ENCODE results near the gene RAB3A.

Gene RAB3A

GRCh38 chr19:18233224-18233825 is 29.5 kb upstream of the RAB3A start:
- H3K9ac ChIP-seq (ENCODE audit: insufficient read length) = no peak overlapping the region
- no peaks in the 10 kb centered on the region for H3K9me3 ChIP-seq (ENCODE audit: low read depth, low read length)
- TF ChIP-seq EZH2 (IDR thresholded peaks at IDR 0.05) (no peak), POLR2AphosphoS5 (IDR thresholded peaks at IDR 0.05; ENCODE audit: borderline replicate concordance, low read depth, low read length) (no peak), FOXP2 (optimal IDR thresholded peaks at IDR 0.05; ENCODE audit: control extremely low read depth, extremely low read length, insufficient read depth) (no peak)
- no peaks in the 10 kb centered on the region for H3K36me3 ChIP-seq (ENCODE audit: insufficient read depth, low read length)
- DNase-seq (ENCODE audit: low read depth, low spot score) = no peak
- no peak overlapping the region for H3K27ac ChIP-seq
- H3K4me3 ChIP-seq = no peak overlapping the region

- Histone ChIP-seq H3K9me3 (ENCODE audit: low read depth, low read length) (no peaks in the 10 kb centered on the region), H3K36me3 (ENCODE audit: insufficient read depth, low read length) (no peaks in the 10 kb centered on the region), H3K9ac (ENCODE audit: insufficient read length) (no peak overlapping the region), H3K27ac (no peak overlapping the region), H3K4me3 (no peak overlapping the region)
- TF ChIP-seq POLR2AphosphoS5 (IDR thresholded peaks at IDR 0.05; ENCODE audit: borderline replicate concordance, low read depth, low read length) (no peak), EZH2 (IDR thresholded peaks at IDR 0.05) (no peak), FOXP2 (optimal IDR thresholded peaks at IDR 0.05; ENCODE audit: control extremely low read depth, extremely low read length, insufficient read depth) (no peak)
- DNase-seq (ENCODE audit: low read depth, low spot score) = no peak
Observed at GRCh38 chr19:18232540-18233223, 28.8 kb upstream of the RAB3A start.

DNA sequence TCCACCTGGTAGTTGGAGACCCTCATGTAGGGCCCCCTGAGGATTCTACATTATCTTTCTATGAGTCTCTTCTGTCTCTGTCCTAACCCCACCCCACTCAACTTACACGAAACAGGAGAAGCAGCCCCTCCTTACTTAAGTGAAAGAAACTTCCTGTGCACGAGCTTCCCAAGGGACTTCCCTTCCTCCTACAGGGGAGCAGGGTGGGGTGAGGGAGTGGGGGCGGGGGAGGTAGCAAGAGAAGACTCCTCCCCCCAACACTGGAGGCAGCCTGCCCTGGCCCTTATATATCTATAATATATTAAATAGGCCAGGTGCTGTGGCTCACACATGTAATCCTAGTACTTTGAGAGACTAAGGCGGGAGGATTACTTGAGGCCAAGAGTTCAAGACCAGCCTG is 27.9 kb upstream of the RAB3A start:
- TF ChIP-seq FOXP2 (optimal IDR thresholded peaks at IDR 0.05; ENCODE audit: control extremely low read depth, extremely low read length, insufficient read depth) (no peak), POLR2AphosphoS5 (IDR thresholded peaks at IDR 0.05; ENCODE audit: borderline replicate concordance, low read depth, low read length) (no peak), EZH2 (IDR thresholded peaks at IDR 0.05) (no peak)
- H3K36me3 ChIP-seq (ENCODE audit: insufficient read depth, low read length) = no peaks in the 10 kb centered on the region
- H3K4me3 ChIP-seq = no peak overlapping the region
- peak; percentile 12 for DNase-seq (ENCODE audit: low read depth, low spot score)
- no peaks in the 10 kb centered on the region for H3K9me3 ChIP-seq (ENCODE audit: low read depth, low read length)
- no peak overlapping the region for H3K9ac ChIP-seq (ENCODE audit: insufficient read length)
- H3K27ac ChIP-seq = no peak overlapping the region

DNA sequence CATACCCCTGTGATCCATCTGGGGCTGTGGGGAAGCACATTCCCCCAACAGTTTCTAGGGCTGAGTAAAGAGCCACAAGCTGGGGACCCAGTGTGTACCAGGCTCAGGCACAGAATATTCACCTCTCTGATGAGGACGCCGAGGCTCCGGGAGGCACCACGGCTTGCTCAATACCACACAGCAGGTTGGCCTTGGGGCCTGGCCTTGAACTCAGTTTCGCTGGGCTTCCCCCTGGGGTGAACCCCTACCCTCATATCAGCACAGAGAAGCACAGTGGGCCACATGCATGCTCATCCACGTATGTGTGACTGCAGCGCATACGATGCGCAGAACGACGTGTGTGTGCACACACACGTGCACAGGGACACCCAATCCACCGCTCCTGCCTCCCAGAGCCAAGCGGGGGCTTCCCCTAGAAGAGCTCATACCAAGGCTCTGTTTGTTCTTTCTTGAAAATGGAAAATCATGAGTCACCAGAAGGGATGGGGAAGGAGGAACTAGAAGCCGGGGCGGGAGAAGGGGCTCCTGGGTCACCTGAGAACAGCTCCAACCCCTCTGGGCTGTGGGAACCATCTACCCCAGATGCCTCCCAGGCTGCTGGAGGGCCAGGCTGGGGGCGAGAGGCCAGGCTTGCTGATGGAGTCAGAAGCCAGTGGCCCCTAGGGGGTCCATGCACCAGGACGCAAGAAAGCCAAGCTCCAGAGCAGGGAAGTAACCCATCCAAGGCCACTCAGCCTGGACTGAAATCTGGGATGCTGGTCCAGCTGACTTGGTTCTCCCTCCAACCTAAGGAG is 27.3 kb upstream of the RAB3A start:
- no peak overlapping the region for H3K9ac ChIP-seq (ENCODE audit: insufficient read length)
- no peak overlapping the region for H3K27ac ChIP-seq
- no peak overlapping the region for H3K4me3 ChIP-seq
- H3K36me3 ChIP-seq (ENCODE audit: insufficient read depth, low read length) = no peaks in the 10 kb centered on the region
- TF ChIP-seq POLR2AphosphoS5 (IDR thresholded peaks at IDR 0.05; ENCODE audit: borderline replicate concordance, low read depth, low read length) (no peak), EZH2 (IDR thresholded peaks at IDR 0.05) (no peak), FOXP2 (optimal IDR thresholded peaks at IDR 0.05; ENCODE audit: control extremely low read depth, extremely low read length, insufficient read depth) (no peak)
- H3K9me3 ChIP-seq (ENCODE audit: low read depth, low read length) = no peaks in the 10 kb centered on the region
- DNase-seq (ENCODE audit: low read depth, low spot score) = no peak

DNA sequence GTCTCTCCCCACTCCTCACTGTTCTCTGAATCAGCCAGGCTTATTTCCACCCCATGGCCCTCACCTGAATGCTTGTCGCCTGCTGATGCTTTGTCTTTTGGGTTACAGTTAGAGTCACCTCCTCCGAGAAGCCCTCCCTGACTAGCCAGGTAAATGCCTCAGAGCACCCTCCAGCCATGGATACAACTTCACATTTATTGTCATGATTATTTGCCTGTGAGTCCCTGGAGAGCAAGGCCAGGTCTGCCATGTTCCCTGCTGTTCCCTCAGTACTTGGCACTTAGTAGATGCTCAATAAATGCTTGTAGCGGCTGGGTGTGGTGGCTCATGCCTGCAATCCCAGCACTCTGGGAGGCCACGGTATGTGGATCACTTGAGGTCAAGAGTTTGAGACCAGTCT is 26.1 kb upstream of the RAB3A start:
- Histone ChIP-seq H3K9me3 (ENCODE audit: low read depth, low read length) (no peaks in the 10 kb centered on the region), H3K27ac (no peak overlapping the region), H3K9ac (ENCODE audit: insufficient read length) (no peak overlapping the region), H3K4me3 (no peak overlapping the region), H3K36me3 (ENCODE audit: insufficient read depth, low read length) (no peaks in the 10 kb centered on the region)
- no peak for DNase-seq (ENCODE audit: low read depth, low spot score)
- TF ChIP-seq FOXP2 (optimal IDR thresholded peaks at IDR 0.05; ENCODE audit: control extremely low read depth, extremely low read length, insufficient read depth) (no peak), POLR2AphosphoS5 (IDR thresholded peaks at IDR 0.05; ENCODE audit: borderline replicate concordance, low read depth, low read length) (no peak), EZH2 (IDR thresholded peaks at IDR 0.05) (no peak)

- no peaks in the 10 kb centered on the region for H3K9me3 ChIP-seq (ENCODE audit: low read depth, low read length)
- H3K9ac ChIP-seq (ENCODE audit: insufficient read length) = no peak overlapping the region
- no peak for TF ChIP-seq POLR2AphosphoS5 (IDR thresholded peaks at IDR 0.05; ENCODE audit: borderline replicate concordance, low read depth, low read length)
- H3K36me3 ChIP-seq (ENCODE audit: insufficient read depth, low read length) = no peaks in the 10 kb centered on the region
- no peak overlapping the region for H3K4me3 ChIP-seq
- no peak overlapping the region for H3K27ac ChIP-seq
- no peak for DNase-seq (ENCODE audit: low read depth, low spot score)
Observed at GRCh38 chr19:18229474-18229873, 25.6 kb upstream of the RAB3A start.

GRCh38 chr19:18227781-18228271 is 24.0 kb upstream of the RAB3A start:
- H3K27ac ChIP-seq = no peak overlapping the region

More at GRCh38 chr19:18227781-18228271, 24.0 kb upstream of the RAB3A start:
- no peak overlapping the region for H3K9ac ChIP-seq (ENCODE audit: insufficient read length)
- no peak for DNase-seq (ENCODE audit: low read depth, low spot score)
- no peak overlapping the region for H3K4me3 ChIP-seq
- TF ChIP-seq POLR2AphosphoS5 (IDR thresholded peaks at IDR 0.05; ENCODE audit: borderline replicate concordance, low read depth, low read length) = no peak
- TF ChIP-seq FOXP2 (optimal IDR thresholded peaks at IDR 0.05; ENCODE audit: control extremely low read depth, extremely low read length, insufficient read depth) = no peak
- no peak for TF ChIP-seq EZH2 (IDR thresholded peaks at IDR 0.05)
- H3K36me3 ChIP-seq (ENCODE audit: insufficient read depth, low read length) = no peaks in the 10 kb centered on the region
- H3K9me3 ChIP-seq (ENCODE audit: low read depth, low read length) = no peaks in the 10 kb centered on the region
